Spleen (tissue), 7 donors: ENCODE measurements around the gene RAB35.

Experiments used
- CTCF ChIP-seq, 11 experiments: fragments of 200-600 bp in 7 of 11; fragments of 450-650 bp in 4 of 11; sonication (generic) in 4 of 11; IDR thresholded peaks in 8 of 11; conservative IDR thresholded peaks in 3 of 11; 1 replicate in 7 of 11; 2 replicates in 4 of 11; pipeline versions ENCODE4 v1.4.0 to v1.8.0; 2016 to 2021; ENCODE audit warnings: antibody characterized with exemption in 11 of 11, inconsistent platforms in 4 of 11, mild to moderate bottlenecking in 1 of 11
- POLR2A ChIP-seq, 3 donors: fragments of 450-650 bp; IDR thresholded peaks; one replicate each; pipeline ENCODE4 v1.5.1; 2017; ENCODE audit warnings: antibody characterized with exemption in 3 of 3, mild to moderate bottlenecking in 1 of 3
- donor health status: DM: no; HTN: no; CAD: no; lungs with moderate emphysema.
- donor health status: DM: no; HTN: no; CAD: no.
- donor health status: DM: no; HTN: no; CAD: no.

DNA sequence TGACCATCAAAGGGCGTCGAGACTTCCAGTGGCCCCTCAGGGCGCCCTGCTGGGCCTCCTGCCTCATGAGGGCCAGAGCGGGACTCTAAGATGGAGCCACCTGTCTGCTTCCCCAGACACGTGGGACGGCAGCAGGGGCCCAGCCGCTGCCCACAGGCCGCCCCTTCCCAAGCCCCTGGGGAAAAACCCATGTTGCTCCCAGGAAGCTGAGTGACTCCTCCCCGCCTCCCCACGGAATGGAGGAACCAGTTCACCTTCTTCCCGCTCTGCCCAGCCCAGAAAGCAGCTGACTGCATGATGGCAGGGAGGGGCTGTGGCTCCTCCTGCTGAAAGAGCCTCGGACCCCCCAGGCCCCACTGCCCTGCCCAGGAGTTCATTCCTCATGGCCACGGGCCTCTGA lies 14.9 kb downstream of the RAB35 start:
- no peak for TF ChIP-seq POLR2A (IDR thresholded peaks at IDR 0.05)
- no peak for TF ChIP-seq CTCF (IDR thresholded peaks at IDR 0.05 in 8 of 11, conservative IDR thresholded peaks at IDR 0.05 in 3 of 11)
